Neutrophil (primary cell): ENCODE data around the gene PGD.
A peak's percentile ranks its signal among the peaks of the same experiment; 100 is the strongest.

Experiments
- H3K27ac ChIP-seq: fragments of 200-600 bp; sonication (generic); 2 replicates; pipeline ENCODE4 v1.5.1; 2016; ENCODE audit warnings: mild to moderate bottlenecking, moderate library complexity
- H3K27me3 ChIP-seq: fragments of 200-600 bp; sonication (generic); 2 replicates; pipeline ENCODE4 v1.6.0; 2016; ENCODE audit warnings: mild to moderate bottlenecking
- H3K36me3 ChIP-seq: fragments of 200-600 bp; sonication (generic); 2 replicates; pipeline ENCODE4 v1.5.1; 2017
- H3K4me1 ChIP-seq, 2 experiments: fragments of 200-600 bp in 1 of 2; sonication (generic) in 1 of 2; 1 replicate in 1 of 2; 2 replicates in 1 of 2; pipeline versions ENCODE4 v1.5.1 to v1.6.1; 2013 to 2016; ENCODE audit warnings: low read depth in 1 of 2, low read length in 1 of 2, mild to moderate bottlenecking in 1 of 2, moderate library complexity in 1 of 2; ENCODE audit not compliant: control insufficient read depth in 1 of 2, insufficient read depth in 1 of 2
- H3K4me3 ChIP-seq, 2 experiments: fragments of 200-600 bp in 1 of 2; sonication (generic) in 1 of 2; 1 replicate in 1 of 2; 2 replicates in 1 of 2; pipeline ENCODE4 v1.5.1; 2013 to 2016; ENCODE audit warnings: low read depth in 1 of 2, low read length in 1 of 2, mild to moderate bottlenecking in 1 of 2, moderate library complexity in 1 of 2
- H3K9me3 ChIP-seq: fragments of 200-600 bp; sonication (generic); 2 replicates; pipeline ENCODE4 v1.5.1; 2016
- CTCF ChIP-seq: fragments of 200-600 bp; sonication (generic); IDR thresholded peaks from 2 replicates; pipeline ENCODE4 v1.5.1; 2016; ENCODE audit warnings: antibody characterized with exemption

The PGD gene

GRCh38 chr1:10379676-10380075, 19.2 kb upstream of the PGD start:
- no peaks in the 10 kb centered on the region for H3K27me3 ChIP-seq
- no peak overlapping the region for H3K4me3 ChIP-seq
- TF ChIP-seq CTCF: no peak
- peak overlapping the region; percentile 93 for H3K27ac ChIP-seq
- H3K9me3 ChIP-seq: no peaks in the 10 kb centered on the region
- H3K36me3 ChIP-seq: peaks cover 48% of the 10 kb centered on the region
- H3K4me1 ChIP-seq: peaks cover 33 to 35% of the 10 kb centered on the region in 2 experiments

GRCh38 chr1:10380594-10381275, 18.1 kb upstream of the PGD start:
- Histone ChIP-seq H3K4me3 (no peak overlapping the region), H3K27ac (peak overlapping the region; percentile 93), H3K27me3 (no peaks in the 10 kb centered on the region), H3K36me3 (peaks cover 47% of the 10 kb centered on the region), H3K4me1 (peaks cover 40 to 41% of the 10 kb centered on the region in 2 experiments), H3K9me3 (no peaks in the 10 kb centered on the region)
- TF ChIP-seq CTCF: no peak

GRCh38 chr1:10383630-10384029, 15.2 kb upstream of the PGD start:
- Histone ChIP-seq H3K4me3 (no peak overlapping the region), H3K27me3 (no peaks in the 10 kb centered on the region), H3K4me1 (peaks cover 48 to 49% of the 10 kb centered on the region in 2 experiments), H3K36me3 (peaks cover 35% of the 10 kb centered on the region), H3K27ac (no peak overlapping the region), H3K9me3 (no peaks in the 10 kb centered on the region)
- TF ChIP-seq CTCF: no peak

- Histone ChIP-seq H3K27me3 (no peaks in the 10 kb centered on the region), H3K4me1 (peaks cover 48 to 49% of the 10 kb centered on the region in 2 experiments), H3K27ac (peak overlapping the region; percentile 46), H3K36me3 (peaks cover 35% of the 10 kb centered on the region), H3K9me3 (no peaks in the 10 kb centered on the region), H3K4me3 (no peak overlapping the region)
- no peak for TF ChIP-seq CTCF
These were observed 14.6 kb upstream of the PGD start for GRCh38 chr1:10384219-10384618.

- peak overlapping the region; percentile 91 for H3K27ac ChIP-seq
- H3K9me3 ChIP-seq: no peaks in the 10 kb centered on the region
- peak overlapping the region; percentile 31 to 46 for H3K4me3 ChIP-seq
- H3K4me1 ChIP-seq: peaks cover 66 to 68% of the 10 kb centered on the region in 2 experiments
- no peak for TF ChIP-seq CTCF
- H3K27me3 ChIP-seq: no peaks in the 10 kb centered on the region
- H3K36me3 ChIP-seq: peaks cover 28% of the 10 kb centered on the region
These were observed 11.8 kb upstream of the PGD start for GRCh38 chr1:10386761-10387676.
